ENCODE results near the gene HLX. TPM values are rescaled to one million over a fixed set of nuclear protein-coding genes. Genes with fewer than 3 reads are reported as not detected.

HLX gene
- total RNA-seq, 3 donors from 2014 or later: 5.0 to 17.8 (median 15.1) TPM

GRCh38 chr1:220918285-220918951 is 39.2 kb downstream of the HLX start:
- TF ChIP-seq CTCF (IDR thresholded peaks at IDR 0.05): no peak
- TF ChIP-seq POLR2AphosphoS5 (IDR thresholded peaks at IDR 0.05): no peak
- no peak for TF ChIP-seq POLR2A (IDR thresholded peaks at IDR 0.05)
- intact Hi-C loops (cut with DNase I; ENCODE audit: low total_unique reads): no loop called here
- H3K27me3 ChIP-seq: no peaks in the 10 kb centered on the region

GRCh38 chr1:220920967-220921366 is 41.7 kb downstream of the HLX start:
- H3K9me3 ChIP-seq: no peaks in the 10 kb centered on the region
- DNase-seq (ENCODE audit: low spot score in 2 of 2): no peak
- H3K27me3 ChIP-seq: no peaks in the 10 kb centered on the region
- no peak overlapping the region for H3K4me3 ChIP-seq
- TF ChIP-seq POLR2A (IDR thresholded peaks at IDR 0.05): no peak
- TF ChIP-seq POLR2AphosphoS5 (IDR thresholded peaks at IDR 0.05): no peak
- no peak for TF ChIP-seq CTCF (IDR thresholded peaks at IDR 0.05)
- no peaks in the 10 kb centered on the region for H3K4me1 ChIP-seq
- H3K27ac ChIP-seq: no peak overlapping the region
- H3K36me3 ChIP-seq: no peaks in the 10 kb centered on the region
- intact Hi-C loops (cut with DNase I; ENCODE audit: low total_unique reads): no loop called here

More at GRCh38 chr1:220918285-220918951, 39.2 kb downstream of the HLX start:
- no peak overlapping the region for H3K27ac ChIP-seq
- no peaks in the 10 kb centered on the region for H3K4me1 ChIP-seq
- no peak overlapping the region for H3K4me3 ChIP-seq
- H3K36me3 ChIP-seq: no peaks in the 10 kb centered on the region
- no peaks in the 10 kb centered on the region for H3K9me3 ChIP-seq
- no peak for DNase-seq (ENCODE audit: low spot score in 2 of 2)

- Histone ChIP-seq H3K27me3 (no peaks in the 10 kb centered on the region), H3K9me3 (no peaks in the 10 kb centered on the region), H3K27ac (no peak overlapping the region), H3K4me1 (no peaks in the 10 kb centered on the region), H3K4me3 (no peak overlapping the region), H3K36me3 (no peaks in the 10 kb centered on the region)
- TF ChIP-seq POLR2A (IDR thresholded peaks at IDR 0.05): no peak
- no peak for TF ChIP-seq POLR2AphosphoS5 (IDR thresholded peaks at IDR 0.05)
- TF ChIP-seq CTCF (IDR thresholded peaks at IDR 0.05): no peak
- intact Hi-C loops (cut with DNase I; ENCODE audit: low total_unique reads): no loop called here
- no peak for DNase-seq (ENCODE audit: low spot score in 2 of 2)
Measured at GRCh38 chr1:220921498-220921897, 42.3 kb downstream of the HLX start.

GRCh38 chr1:220921971-220922635 is 42.9 kb downstream of the HLX start:
- Histone ChIP-seq H3K27me3 (no peaks in the 10 kb centered on the region), H3K4me1 (no peaks in the 10 kb centered on the region), H3K27ac (no peak overlapping the region), H3K4me3 (no peak overlapping the region), H3K9me3 (no peaks in the 10 kb centered on the region), H3K36me3 (no peaks in the 10 kb centered on the region)
- TF ChIP-seq POLR2A (IDR thresholded peaks at IDR 0.05): no peak
- no peak for TF ChIP-seq POLR2AphosphoS5 (IDR thresholded peaks at IDR 0.05)
- TF ChIP-seq CTCF (IDR thresholded peaks at IDR 0.05): no peak
- DNase-seq (ENCODE audit: low spot score in 2 of 2): no peak
- intact Hi-C loops (cut with DNase I; ENCODE audit: low total_unique reads): no loop called here

- no peak overlapping the region for H3K4me3 ChIP-seq
- intact Hi-C loops (cut with DNase I; ENCODE audit: low total_unique reads): no loop called here
- no peak for TF ChIP-seq POLR2A (IDR thresholded peaks at IDR 0.05)
Measured at GRCh38 chr1:220922951-220923350, 43.7 kb downstream of the HLX start.

More at GRCh38 chr1:220922951-220923350, 43.7 kb downstream of the HLX start:
- no peaks in the 10 kb centered on the region for H3K27me3 ChIP-seq
- no peaks in the 10 kb centered on the region for H3K9me3 ChIP-seq
- no peaks in the 10 kb centered on the region for H3K36me3 ChIP-seq
- no peak overlapping the region for H3K27ac ChIP-seq
- DNase-seq (ENCODE audit: low spot score in 2 of 2): no peak
- H3K4me1 ChIP-seq: no peaks in the 10 kb centered on the region
